Tibial artery (tissue), 4 donors: ENCODE results near the gene FURIN.

Experiments
- DNase-seq, 2 donors: peaks; one replicate each; pipeline ENCODE4 v3.0.0-alpha.2; 2019
- H3K27ac ChIP-seq, 2 donors: fragments of 200-600 bp; sonication (generic) in 1 of 2; 1 replicate in 1 of 2; 2 replicates in 1 of 2; pipeline ENCODE4 v1.5.1; 2018 to 2019; ENCODE audit warnings: mild to moderate bottlenecking in 1 of 2
- H3K27me3 ChIP-seq, 2 donors: fragments of 200-600 bp; sonication (generic) in 1 of 2; one replicate each; pipeline versions ENCODE4 v1.5.1 to v1.6.0; 2016 to 2019
- H3K36me3 ChIP-seq, 3 donors: fragments of 200-600 bp; sonication (generic) in 2 of 3; one replicate each; pipeline ENCODE4 v1.5.1; 2016 to 2019; ENCODE audit warnings: mild to moderate bottlenecking in 2 of 3
- H3K4me1 ChIP-seq, 4 donors: fragments of 200-600 bp; sonication (generic) in 2 of 4; 1 replicate in 3 of 4; 2 replicates in 1 of 4; pipeline ENCODE4 v1.5.1; 2016 to 2019
- H3K4me3 ChIP-seq, 2 donors: fragments of 200-600 bp; sonication (generic) in 1 of 2; 1 replicate in 1 of 2; 2 replicates in 1 of 2; pipeline ENCODE4 v1.5.1; 2018 to 2019; ENCODE audit warnings: mild to moderate bottlenecking in 2 of 2
- H3K9me3 ChIP-seq, 3 donors: fragments of 200-600 bp; sonication (generic) in 1 of 3; one replicate each; pipeline ENCODE4 v1.5.1; 2016 to 2019
- intact Hi-C: fragments of 100-400 bp; cut with DNase I; formaldehyde crosslinking; loops from one replicate; pipeline ENCODE4 v1.15.0; 2023; ENCODE audit warnings: low total_unique reads
- TF ChIP-seq, protein P1 (sequence below), 2 experiments: fragments of 200-600 bp in 1 of 2; fragments of 450-650 bp in 1 of 2; IDR thresholded peaks; one replicate each; pipeline ENCODE4 v1.5.1; 2017 to 2019; ENCODE audit warnings: antibody characterized with exemption in 2 of 2, mild to moderate bottlenecking in 1 of 2, moderate library complexity in 1 of 2

Gene FURIN

DNA sequence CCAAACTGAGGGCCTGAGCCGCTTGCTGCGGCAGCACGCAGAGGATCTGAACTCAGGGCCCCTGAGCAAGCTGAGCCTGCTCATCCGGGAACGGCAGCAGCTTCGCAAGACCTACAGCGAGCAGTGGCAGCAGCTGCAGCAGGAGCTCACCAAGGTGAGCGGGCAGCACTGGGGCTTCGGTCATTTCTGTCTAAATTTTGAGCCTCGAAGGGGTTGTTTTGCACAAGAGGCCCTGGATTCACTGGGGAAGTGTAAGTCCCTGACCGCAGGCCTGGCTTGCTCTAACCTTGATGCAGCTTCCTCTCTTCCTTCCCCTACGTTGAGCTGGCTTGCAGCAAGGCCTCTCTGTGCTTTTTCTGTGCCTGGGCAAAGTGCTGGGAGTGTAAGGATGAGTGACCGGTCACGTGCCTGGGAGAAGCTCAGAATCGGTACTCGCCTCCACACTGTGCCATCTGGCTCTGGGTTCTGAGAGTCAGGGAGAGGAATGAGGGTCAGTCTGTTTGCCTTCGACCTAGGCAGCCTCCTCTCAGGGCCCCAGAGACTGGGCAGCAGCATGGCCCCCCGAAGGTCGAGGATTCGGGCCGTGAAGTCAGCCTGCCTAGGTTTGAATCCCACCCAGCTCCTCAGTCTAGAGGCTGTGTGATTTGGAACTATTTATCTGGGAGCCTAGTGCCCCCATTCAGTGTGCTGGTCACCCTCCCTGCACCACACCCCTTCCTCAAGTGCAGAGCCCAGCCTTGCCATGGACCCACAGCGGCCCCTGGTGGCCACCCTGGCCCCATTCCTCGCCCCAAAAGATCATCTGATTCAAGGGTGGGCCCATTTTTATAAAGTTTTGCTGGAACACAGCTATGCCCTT, 17.3 kb downstream of the FURIN start:
- peak overlapping the region; percentile 86 to 98 for H3K27ac ChIP-seq
- peak overlapping the region; percentile 54 to 55 for H3K4me3 ChIP-seq
- intact Hi-C loops = loop anchor here (2.0 kb wide), 1 partner anchor 237 kb away; no protein-coding TSS in a partner anchor
- no peaks in the 10 kb centered on the region for H3K27me3 ChIP-seq
- H3K9me3 ChIP-seq = no peaks in the 10 kb centered on the region
- peak; percentile 80 to 86 for DNase-seq
- H3K4me1 ChIP-seq = peaks cover 0 to 38% (median 25%) of the 10 kb centered on the region in 4 donors
- peaks cover 10 to 51% (median 48%) of the 10 kb centered on the region in 3 donors for H3K36me3 ChIP-seq
- TF ChIP-seq, protein P1, sequence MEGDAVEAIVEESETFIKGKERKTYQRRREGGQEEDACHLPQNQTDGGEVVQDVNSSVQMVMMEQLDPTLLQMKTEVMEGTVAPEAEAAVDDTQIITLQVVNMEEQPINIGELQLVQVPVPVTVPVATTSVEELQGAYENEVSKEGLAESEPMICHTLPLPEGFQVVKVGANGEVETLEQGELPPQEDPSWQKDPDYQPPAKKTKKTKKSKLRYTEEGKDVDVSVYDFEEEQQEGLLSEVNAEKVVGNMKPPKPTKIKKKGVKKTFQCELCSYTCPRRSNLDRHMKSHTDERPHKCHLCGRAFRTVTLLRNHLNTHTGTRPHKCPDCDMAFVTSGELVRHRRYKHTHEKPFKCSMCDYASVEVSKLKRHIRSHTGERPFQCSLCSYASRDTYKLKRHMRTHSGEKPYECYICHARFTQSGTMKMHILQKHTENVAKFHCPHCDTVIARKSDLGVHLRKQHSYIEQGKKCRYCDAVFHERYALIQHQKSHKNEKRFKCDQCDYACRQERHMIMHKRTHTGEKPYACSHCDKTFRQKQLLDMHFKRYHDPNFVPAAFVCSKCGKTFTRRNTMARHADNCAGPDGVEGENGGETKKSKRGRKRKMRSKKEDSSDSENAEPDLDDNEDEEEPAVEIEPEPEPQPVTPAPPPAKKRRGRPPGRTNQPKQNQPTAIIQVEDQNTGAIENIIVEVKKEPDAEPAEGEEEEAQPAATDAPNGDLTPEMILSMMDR (IDR thresholded peaks at IDR 0.05) = peak; percentile 96 to 97

DNA sequence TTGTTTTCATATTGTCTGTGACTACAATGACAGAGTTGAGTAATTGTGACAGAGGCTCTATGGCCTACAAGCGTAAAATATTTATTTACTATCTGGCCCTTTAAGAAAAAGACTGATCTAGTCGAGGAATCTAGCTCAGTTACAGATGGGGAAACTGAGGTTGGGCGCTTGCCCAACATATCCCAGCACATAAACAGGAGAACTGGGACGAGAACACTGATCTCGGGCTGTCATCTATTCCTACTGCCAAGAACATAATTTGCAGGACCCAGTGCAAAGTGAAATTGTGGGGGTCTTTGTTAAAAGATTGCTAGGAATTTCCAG, 17.9 kb downstream of the FURIN start:
- Histone ChIP-seq H3K36me3 (peaks cover 15 to 51% (median 48%) of the 10 kb centered on the region in 3 donors), H3K27ac (peak overlapping the region; percentile 86 to 98), H3K9me3 (no peaks in the 10 kb centered on the region), H3K27me3 (no peaks in the 10 kb centered on the region), H3K4me3 (no peak overlapping the region), H3K4me1 (peaks cover 0 to 38% (median 25%) of the 10 kb centered on the region in 4 donors)
- intact Hi-C loops = loop anchor here (2.0 kb wide), 1 partner anchor 237 kb away; no protein-coding TSS in a partner anchor
- TF ChIP-seq, protein P1 (IDR thresholded peaks at IDR 0.05) = no peak
- no peak for DNase-seq

DNA sequence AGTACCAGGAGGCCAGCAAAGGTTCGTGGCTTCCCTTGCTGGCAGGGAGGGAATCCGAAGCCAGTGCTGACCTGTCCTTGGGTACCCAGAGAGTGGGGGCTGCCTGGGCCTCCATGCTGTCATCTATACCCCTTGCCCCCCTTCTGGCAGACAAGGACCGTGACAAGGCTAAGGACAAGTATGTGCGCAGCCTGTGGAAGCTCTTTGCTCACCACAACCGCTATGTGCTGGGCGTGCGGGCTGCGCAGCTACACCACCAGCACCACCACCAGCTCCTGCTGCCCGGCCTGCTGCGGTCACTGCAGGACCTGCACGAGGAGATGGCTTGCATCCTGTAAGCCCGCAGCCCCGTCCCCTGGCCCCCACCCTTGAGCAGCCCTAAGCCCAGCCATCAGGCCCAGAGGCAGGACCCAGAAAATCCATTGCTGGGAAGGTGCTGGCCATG, 18.7 kb downstream of the FURIN start:
- peak in 1 of 2 donors; percentile 65 for DNase-seq
- no peak overlapping the region for H3K27ac ChIP-seq

DNA sequence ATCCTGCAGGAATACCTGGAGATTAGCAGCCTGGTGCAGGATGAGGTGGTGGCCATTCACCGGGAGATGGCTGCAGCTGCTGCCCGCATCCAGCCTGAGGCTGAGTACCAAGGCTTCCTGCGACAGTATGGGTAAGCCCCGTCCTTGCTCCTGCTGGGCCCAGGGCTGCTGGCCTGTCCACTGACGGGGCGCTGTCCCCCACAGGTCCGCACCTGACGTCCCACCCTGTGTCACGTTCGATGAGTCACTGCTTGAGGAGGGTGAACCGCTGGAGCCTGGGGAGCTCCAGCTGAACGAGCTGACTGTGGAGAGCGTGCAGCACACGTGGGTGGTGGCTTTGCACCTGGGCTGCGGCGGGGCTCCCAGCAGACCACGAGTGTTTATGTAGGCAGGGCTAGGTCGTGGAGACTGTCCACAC, 20.9 kb downstream of the FURIN start:
- no peaks in the 10 kb centered on the region for H3K9me3 ChIP-seq
- no peaks in the 10 kb centered on the region for H3K27me3 ChIP-seq
- DNase-seq = peak in 1 of 2 donors; percentile 64
- H3K27ac ChIP-seq = no peak overlapping the region
- peaks cover 46 to 69% (median 63%) of the 10 kb centered on the region in 3 donors for H3K36me3 ChIP-seq
- H3K4me1 ChIP-seq = peaks cover 0 to 21% (median 13%) of the 10 kb centered on the region in 4 donors
- H3K4me3 ChIP-seq = no peak overlapping the region
- TF ChIP-seq, protein P1 (IDR thresholded peaks at IDR 0.05) = no peak
- intact Hi-C loops = no loop called here

More for the DNA sequence above, 18.7 kb downstream of the FURIN start:
- Histone ChIP-seq H3K36me3 (peaks cover 23 to 51% (median 48%) of the 10 kb centered on the region in 3 donors), H3K4me1 (peaks cover 0 to 38% (median 25%) of the 10 kb centered on the region in 4 donors), H3K4me3 (no peak overlapping the region), H3K27me3 (no peaks in the 10 kb centered on the region), H3K9me3 (no peaks in the 10 kb centered on the region)
- TF ChIP-seq, protein P1 (IDR thresholded peaks at IDR 0.05) = no peak
- intact Hi-C loops = loop anchor here (2.0 kb wide), 1 partner anchor 238 kb away; no protein-coding TSS in a partner anchor

DNA sequence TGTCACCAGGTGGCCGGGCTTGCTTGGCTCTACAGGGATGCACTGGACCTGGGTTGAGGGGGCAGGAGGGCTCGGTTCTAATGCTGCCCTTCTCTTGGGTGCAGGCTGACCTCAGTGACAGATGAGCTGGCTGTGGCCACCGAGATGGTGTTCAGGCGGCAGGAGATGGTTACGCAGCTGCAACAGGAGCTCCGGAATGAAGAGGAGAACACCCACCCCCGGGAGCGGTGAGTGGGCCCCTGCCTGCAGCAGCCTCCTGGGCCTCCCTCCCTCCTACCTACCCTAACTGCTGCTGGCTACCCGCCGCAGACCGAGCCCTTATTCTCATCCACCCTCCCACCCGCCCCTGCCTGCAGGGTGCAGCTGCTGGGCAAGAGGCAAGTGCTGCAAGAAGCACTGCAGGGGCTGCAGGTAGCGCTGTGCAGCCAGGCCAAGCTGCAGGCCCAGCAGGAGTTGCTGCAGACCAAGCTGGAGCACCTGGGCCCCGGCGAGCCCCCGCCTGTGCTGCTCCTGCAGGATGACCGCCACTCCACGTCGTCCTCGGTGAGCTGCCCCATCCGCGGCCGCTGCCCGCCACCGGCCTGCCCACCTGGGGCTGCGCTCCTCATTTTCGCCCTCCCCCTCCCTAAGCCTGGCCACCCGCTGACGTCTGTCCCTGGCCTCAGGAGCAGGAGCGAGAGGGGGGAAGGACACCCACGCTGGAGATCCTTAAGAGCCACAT, 21.5 kb downstream of the FURIN start:
- TF ChIP-seq, protein P1 (IDR thresholded peaks at IDR 0.05) = no peak
- Histone ChIP-seq H3K36me3 (peaks cover 46 to 75% (median 63%) of the 10 kb centered on the region in 3 donors), H3K4me3 (no peak overlapping the region), H3K9me3 (no peaks in the 10 kb centered on the region), H3K27me3 (no peaks in the 10 kb centered on the region), H3K4me1 (peaks cover 0 to 15% (median 7%) of the 10 kb centered on the region in 4 donors), H3K27ac (no peak overlapping the region)
- DNase-seq = no peak
- intact Hi-C loops = no loop called here
